ENCODE data around the gene CCNJL.

CCNJL gene

GRCh38 chr5:160289356-160289651, 23.1 kb downstream of the CCNJL start:
- no peak for FAIRE-seq

GRCh38 chr5:160287378-160288051, 24.8 kb downstream of the CCNJL start:
- no peak for FAIRE-seq

- no peak for FAIRE-seq
These were observed 25.4 kb downstream of the CCNJL start for GRCh38 chr5:160286947-160287346.

GRCh38 chr5:160285316-160285715, 27.0 kb downstream of the CCNJL start:
- FAIRE-seq = no peak

GRCh38 chr5:160284291-160284873, 28.0 kb downstream of the CCNJL start:
- FAIRE-seq = no peak

GRCh38 chr5:160281275-160281674, 31.1 kb downstream of the CCNJL start:
- no peak for FAIRE-seq

GRCh38 chr5:160280384-160281095, 31.8 kb downstream of the CCNJL start:
- no peak for FAIRE-seq

GRCh38 chr5:160278343-160278742, 34.0 kb downstream of the CCNJL start:
- no peak for FAIRE-seq

GRCh38 chr5:160274483-160274931, 37.9 kb downstream of the CCNJL start:
- FAIRE-seq = no peak

- no peak for FAIRE-seq
These were observed 39.5 kb downstream of the CCNJL start for GRCh38 chr5:160272889-160273288.

GRCh38 chr5:160272264-160272663, 40.1 kb downstream of the CCNJL start:
- FAIRE-seq = no peak

- FAIRE-seq = no peak
These were observed 40.5 kb downstream of the CCNJL start for GRCh38 chr5:160271836-160272235.

- no peak for FAIRE-seq
These were observed 41.0 kb downstream of the CCNJL start for GRCh38 chr5:160271396-160271795.

- no peak for FAIRE-seq
These were observed 41.7 kb downstream of the CCNJL start for GRCh38 chr5:160270704-160271103.

- no peak for FAIRE-seq
These were observed 43.3 kb downstream of the CCNJL start for GRCh38 chr5:160269017-160269416.

- FAIRE-seq = no peak
These were observed 44.2 kb downstream of the CCNJL start for GRCh38 chr5:160268121-160268520.

- no peak for FAIRE-seq
These were observed 45.5 kb downstream of the CCNJL start for GRCh38 chr5:160266752-160267345.

GRCh38 chr5:160266044-160266443, 46.3 kb downstream of the CCNJL start:
- FAIRE-seq = no peak

- no peak for FAIRE-seq
These were observed 49.0 kb downstream of the CCNJL start for GRCh38 chr5:160263326-160263855.

GRCh38 chr5:160262151-160263074, 50.0 kb downstream of the CCNJL start:
- FAIRE-seq = no peak

- FAIRE-seq = no peak
These were observed 51.2 kb downstream of the CCNJL start for GRCh38 chr5:160260881-160261815.
